Right atrium auricular region (tissue), 2 donors: Measurements from ENCODE around the gene ZGPAT. TPM values are rescaled to one million over a fixed set of nuclear protein-coding genes. Genes with fewer than 3 reads are reported as not detected.
A peak's percentile ranks its signal among the peaks of the same experiment; 100 is the strongest.

ENCODE experiments used
- DNase-seq: peaks from one replicate; pipeline ENCODE4 v3.0.0-alpha.2; 2019; ENCODE audit warnings: low spot score
- H3K27ac ChIP-seq, 2 donors: fragments of 200-600 bp; sonication (generic); 1 replicate in 1 of 2; 2 replicates in 1 of 2; pipeline ENCODE4 v1.5.1; 2016 to 2019
- H3K27me3 ChIP-seq, 2 donors: fragments of 200-600 bp; sonication (generic); one replicate each; pipeline versions ENCODE4 v1.5.1 to v1.6.0; 2017 to 2019
- H3K36me3 ChIP-seq: fragments of 200-600 bp; sonication (generic); one replicate; pipeline ENCODE4 v1.5.1; 2016
- H3K4me1 ChIP-seq, 2 donors: fragments of 200-600 bp; sonication (generic); one replicate each; pipeline versions ENCODE4 v1.5.1 to v1.6.0; 2017 to 2019
- H3K4me3 ChIP-seq, 2 donors: fragments of 200-600 bp; sonication (generic); 1 replicate in 1 of 2; 2 replicates in 1 of 2; pipeline ENCODE4 v1.5.1; 2017 to 2019; ENCODE audit warnings: mild to moderate bottlenecking in 1 of 2, moderate library complexity in 1 of 2
- H3K9me3 ChIP-seq, 2 donors: fragments of 200-600 bp; sonication (generic); one replicate each; pipeline ENCODE4 v1.5.1; 2019
- total RNA-seq, 2 donors: library from RNA; depleted of rRNA; stranded (reverse); fragments of >200 nt; gene quantifications; one replicate each; pipeline ENCODE4 v1.1.0, GENCODE V29; 2016
- TF ChIP-seq, protein P1 (sequence below), 2 donors: fragments of 200-600 bp; sonication (generic); IDR thresholded peaks; one replicate each; pipeline ENCODE4 v1.5.1; 2019; ENCODE audit warnings: antibody characterized with exemption in 2 of 2

The ZGPAT gene
- total RNA-seq, 2 donors from 2014 or later, result 11.9 to 15.1 TPM

DNA sequence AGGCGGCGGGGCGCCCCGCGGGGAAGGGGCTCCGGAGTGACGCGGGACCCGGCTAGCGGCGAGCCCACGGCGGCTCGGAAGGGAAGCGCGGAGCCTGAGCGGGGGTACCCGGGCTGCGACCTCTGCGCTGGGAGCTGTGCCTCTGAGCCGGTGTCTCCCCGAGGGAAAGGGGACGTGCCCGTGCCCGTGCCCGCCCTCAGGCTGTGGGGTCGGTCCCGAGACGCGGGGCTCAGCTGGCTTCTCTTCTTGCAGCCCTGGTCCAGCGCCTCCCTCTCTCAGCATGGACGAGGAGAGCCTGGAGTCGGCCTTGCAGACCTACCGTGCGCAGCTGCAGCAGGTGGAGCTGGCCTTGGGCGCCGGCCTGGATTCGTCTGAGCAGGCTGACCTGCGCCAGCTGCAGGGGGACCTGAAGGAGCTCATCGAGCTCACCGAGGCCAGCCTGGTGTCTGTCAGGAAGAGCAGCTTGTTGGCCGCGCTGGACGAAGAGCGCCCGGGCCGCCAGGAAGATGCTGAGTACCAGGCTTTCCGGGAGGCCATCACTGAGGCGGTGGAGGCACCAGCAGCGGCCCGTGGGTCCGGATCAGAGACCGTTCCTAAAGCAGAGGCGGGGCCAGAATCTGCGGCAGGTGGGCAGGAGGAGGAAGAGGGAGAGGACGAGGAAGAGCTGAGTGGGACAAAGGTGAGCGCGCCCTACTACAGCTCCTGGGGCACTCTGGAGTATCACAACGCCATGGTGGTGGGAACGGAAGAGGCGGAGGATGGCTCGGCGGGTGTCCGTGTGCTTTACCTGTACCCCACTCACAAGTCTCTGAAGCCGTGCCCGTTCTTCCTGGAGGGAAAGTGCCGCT is 686 bp downstream of the ZGPAT start:
- H3K27ac ChIP-seq, result peak overlapping the region; percentile 88 to 92
- peaks cover 44% of the 10 kb centered on the region for H3K36me3 ChIP-seq
- TF ChIP-seq, protein P1, sequence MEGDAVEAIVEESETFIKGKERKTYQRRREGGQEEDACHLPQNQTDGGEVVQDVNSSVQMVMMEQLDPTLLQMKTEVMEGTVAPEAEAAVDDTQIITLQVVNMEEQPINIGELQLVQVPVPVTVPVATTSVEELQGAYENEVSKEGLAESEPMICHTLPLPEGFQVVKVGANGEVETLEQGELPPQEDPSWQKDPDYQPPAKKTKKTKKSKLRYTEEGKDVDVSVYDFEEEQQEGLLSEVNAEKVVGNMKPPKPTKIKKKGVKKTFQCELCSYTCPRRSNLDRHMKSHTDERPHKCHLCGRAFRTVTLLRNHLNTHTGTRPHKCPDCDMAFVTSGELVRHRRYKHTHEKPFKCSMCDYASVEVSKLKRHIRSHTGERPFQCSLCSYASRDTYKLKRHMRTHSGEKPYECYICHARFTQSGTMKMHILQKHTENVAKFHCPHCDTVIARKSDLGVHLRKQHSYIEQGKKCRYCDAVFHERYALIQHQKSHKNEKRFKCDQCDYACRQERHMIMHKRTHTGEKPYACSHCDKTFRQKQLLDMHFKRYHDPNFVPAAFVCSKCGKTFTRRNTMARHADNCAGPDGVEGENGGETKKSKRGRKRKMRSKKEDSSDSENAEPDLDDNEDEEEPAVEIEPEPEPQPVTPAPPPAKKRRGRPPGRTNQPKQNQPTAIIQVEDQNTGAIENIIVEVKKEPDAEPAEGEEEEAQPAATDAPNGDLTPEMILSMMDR (IDR thresholded peaks at IDR 0.05), result no peak
- no peaks in the 10 kb centered on the region for H3K9me3 ChIP-seq
- H3K4me1 ChIP-seq, result peaks cover 0 to 29% of the 10 kb centered on the region in 2 donors
- peak overlapping the region; percentile 81 to 96 for H3K4me3 ChIP-seq
- DNase-seq, result no peak
- H3K27me3 ChIP-seq, result no peaks in the 10 kb centered on the region

DNA sequence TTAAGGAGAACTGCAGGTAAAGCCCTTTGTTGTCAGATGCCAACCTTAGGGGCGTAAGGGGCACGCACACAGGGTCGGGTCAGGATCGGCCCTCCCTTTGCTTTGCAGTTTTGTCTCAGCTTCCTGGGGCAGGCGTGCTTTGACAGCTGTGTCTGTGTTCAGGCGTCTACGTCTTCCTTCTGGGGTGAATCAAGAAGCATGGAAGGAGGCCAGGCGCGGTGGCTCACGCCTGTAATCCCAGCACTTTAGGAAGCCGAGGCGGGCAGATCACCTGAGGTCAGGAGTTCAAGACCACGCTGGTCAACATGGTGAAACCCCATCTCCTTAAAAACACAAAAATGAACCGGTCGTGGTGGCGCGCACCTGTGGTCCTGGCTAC is 1.3 kb downstream of the ZGPAT start:
- TF ChIP-seq, protein P1 (IDR thresholded peaks at IDR 0.05), result no peak
- no peak overlapping the region for H3K27ac ChIP-seq
- H3K4me3 ChIP-seq, result peak overlapping the region in 1 of 2 donors; percentile 96
- no peaks in the 10 kb centered on the region for H3K27me3 ChIP-seq
- no peak for DNase-seq
- peaks cover 38% of the 10 kb centered on the region for H3K36me3 ChIP-seq
- peaks cover 0 to 29% of the 10 kb centered on the region in 2 donors for H3K4me1 ChIP-seq
- H3K9me3 ChIP-seq, result no peaks in the 10 kb centered on the region

DNA sequence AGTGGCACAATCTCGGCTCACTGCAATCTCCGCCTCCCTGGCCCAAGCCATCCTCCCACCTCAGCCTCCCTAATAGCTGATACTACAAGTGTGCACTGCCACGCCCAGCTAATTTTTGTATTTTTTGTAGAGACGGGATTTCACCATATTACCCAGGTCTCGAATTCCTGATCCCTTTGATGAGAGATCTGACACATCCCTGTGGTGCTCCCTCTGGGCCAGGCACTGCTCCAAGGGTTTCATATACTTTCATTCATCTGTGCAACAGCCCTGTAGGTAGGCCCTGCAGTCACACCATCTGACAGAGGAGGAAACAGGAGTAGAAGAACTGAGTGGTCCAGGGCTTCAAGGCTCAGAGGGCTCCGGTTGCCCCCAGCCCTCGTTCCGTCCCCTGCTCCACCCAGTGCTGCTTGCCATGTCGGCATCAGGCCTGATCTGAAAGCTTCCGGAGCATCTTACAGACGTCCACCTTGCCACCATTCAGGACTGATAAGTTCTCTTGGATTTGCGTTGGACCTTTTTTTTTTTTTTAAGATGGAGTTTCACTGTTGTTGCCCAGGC is 3.3 kb downstream of the ZGPAT start:
- no peaks in the 10 kb centered on the region for H3K27me3 ChIP-seq
- TF ChIP-seq, protein P1 (IDR thresholded peaks at IDR 0.05), result no peak
- no peak overlapping the region for H3K4me3 ChIP-seq
- H3K36me3 ChIP-seq, result peaks cover 28% of the 10 kb centered on the region
- no peak overlapping the region for H3K27ac ChIP-seq
- DNase-seq, result no peak
- H3K9me3 ChIP-seq, result peaks cover 0 to 12% of the 10 kb centered on the region in 2 donors
- H3K4me1 ChIP-seq, result peaks cover 0 to 25% of the 10 kb centered on the region in 2 donors

DNA sequence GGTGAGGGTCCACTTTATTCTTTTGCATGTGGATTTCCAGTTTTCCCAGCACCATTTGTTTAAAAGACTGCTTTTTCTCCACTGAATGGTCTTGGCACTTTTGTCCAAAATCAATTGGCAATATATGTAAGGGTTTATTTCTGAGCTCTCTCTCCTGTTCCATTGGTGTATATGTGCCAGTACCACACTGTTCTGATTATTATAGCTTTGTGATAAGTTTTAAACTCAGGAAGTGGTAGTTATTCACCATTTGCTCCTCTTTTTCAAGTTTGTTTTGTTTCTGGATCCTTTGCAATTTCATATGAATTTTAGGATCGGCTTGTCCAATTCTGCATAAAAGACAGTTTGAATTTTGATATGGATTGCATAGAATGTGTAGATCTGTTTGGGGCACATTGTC is 4.4 kb downstream of the ZGPAT start:
- H3K36me3 ChIP-seq, result peaks cover 27% of the 10 kb centered on the region
- DNase-seq, result no peak

DNA sequence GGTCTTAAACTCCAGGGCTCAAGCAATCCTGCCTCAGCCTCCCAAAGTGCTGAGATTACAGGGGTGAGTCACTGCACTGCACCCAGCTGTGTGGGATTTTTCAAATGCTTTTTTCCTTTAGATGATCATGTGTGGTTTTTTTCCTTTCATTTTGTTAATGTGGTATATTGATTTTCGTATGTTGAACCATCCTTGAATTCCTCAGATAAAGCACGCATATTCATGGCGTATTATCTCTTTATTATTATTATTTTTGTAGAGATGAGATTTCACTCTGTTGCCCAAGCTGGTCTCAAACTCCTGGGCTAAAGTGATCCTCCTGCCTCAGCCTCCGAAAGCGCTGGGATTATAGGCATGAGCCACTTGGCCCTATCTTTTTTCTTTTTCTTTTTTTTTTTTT is 7.0 kb downstream of the ZGPAT start:
- H3K27me3 ChIP-seq, result no peaks in the 10 kb centered on the region

More for the DNA sequence above, 4.4 kb downstream of the ZGPAT start:
- TF ChIP-seq, protein P1 (IDR thresholded peaks at IDR 0.05), result no peak
- peaks cover 0 to 12% of the 10 kb centered on the region in 2 donors for H3K9me3 ChIP-seq
- no peak overlapping the region for H3K27ac ChIP-seq
- H3K4me1 ChIP-seq, result peaks cover 0 to 15% of the 10 kb centered on the region in 2 donors
- H3K4me3 ChIP-seq, result no peak overlapping the region
- H3K27me3 ChIP-seq, result no peaks in the 10 kb centered on the region

More for the DNA sequence above, 7.0 kb downstream of the ZGPAT start:
- Histone ChIP-seq H3K9me3 (peaks cover 0 to 23% of the 10 kb centered on the region in 2 donors), H3K4me1 (no peaks in the 10 kb centered on the region), H3K27ac (no peak overlapping the region), H3K4me3 (no peak overlapping the region), H3K36me3 (peaks cover 46% of the 10 kb centered on the region)
- no peak for DNase-seq
- TF ChIP-seq, protein P1 (IDR thresholded peaks at IDR 0.05), result no peak
